HepG2 (cell line): ENCODE data around the gene GBE1. TPM values are rescaled to one million over a fixed set of nuclear protein-coding genes. Genes with fewer than 3 reads are reported as not detected.

Experiments
- ATAC-seq: fragments of 200-7000 bp; cut with Tn5 transposase; 3 replicates; pipeline ENCODE4 v1.9.1; 2020; ENCODE audit warnings: mild to moderate bottlenecking, moderate library complexity
- BruUV-seq: library from RNA; stranded (reverse); fragments of 400-500 nt; replicated peaks from 2 replicates; lab custom pipeline; 2021; lab: Mats Ljungman, UMichigan
- CTCF ChIA-PET: fragments of 300-600 bp; formaldehyde crosslinking; extraction: SDS; loops from one replicate; lab custom pipeline; 2021; ENCODE audit warnings: low total read pairs, inconsistent platforms, low intra/inter-chr PET ratio; lab: Yijun Ruan, JAX
- POLR2A ChIA-PET: fragments of 350-600 bp; sonication (Branson Sonifier 250); formaldehyde crosslinking; loops from one replicate; lab custom pipeline; 2020; ENCODE audit warnings: antibody characterized with exemption, inconsistent platforms; lab: Yijun Ruan, JAX
- DNase-seq: peaks from one replicate; pipeline ENCODE4 v3.0.0-alpha.2; 2015; ENCODE audit warnings: low spot score
- FAIRE-seq: peaks from 3 replicates; lab custom pipeline; 2011; peaks lifted over from hg19 to GRCh38; lab: Jason Lieb, UNC
- H2AFZ ChIP-seq: one replicate; pipeline ENCODE4 v1.6.1; 2011; ENCODE audit warnings: low read length, inconsistent platforms
- H3K27ac ChIP-seq: fragments of 300-600 bp; 3 replicates; pipeline ENCODE4 v1.8.0; 2011; ENCODE audit warnings: mixed run types, mild to moderate bottlenecking, mixed read lengths, low read length, inconsistent platforms; ENCODE audit not compliant: insufficient read depth; ENCODE audit errors: extremely low read length
- H3K27me3 ChIP-seq, 2 experiments: fragments of 200-600 bp in 1 of 2; 2 replicates in 1 of 2; 3 replicates in 1 of 2; pipeline versions ENCODE4 v1.6.0 to v1.8.0; 2011; ENCODE audit warnings: low read length in 2 of 2, mild to moderate bottlenecking in 2 of 2, moderate library complexity in 2 of 2, inconsistent platforms in 1 of 2; ENCODE audit not compliant: insufficient read depth in 2 of 2, control insufficient read depth in 1 of 2
- H3K36me3 ChIP-seq, 2 experiments: fragments of 200-600 bp in 1 of 2; replicated peaks in 1 of 2; 2 replicates in 1 of 2; 3 replicates in 1 of 2; pipeline versions ENCODE4 v1.5.1 to v1.8.0; 2011; ENCODE audit warnings: low read length in 2 of 2, inconsistent platforms in 1 of 2; ENCODE audit not compliant: insufficient read depth in 2 of 2, control insufficient read depth in 1 of 2
- H3K4me1 ChIP-seq: 2 replicates; pipeline ENCODE4 v1.5.1; 2012; ENCODE audit warnings: low read length, inconsistent platforms; ENCODE audit not compliant: insufficient read depth
- H3K4me2 ChIP-seq: 2 replicates; pipeline ENCODE4 v1.6.0; 2011; ENCODE audit warnings: low read depth, low read length, inconsistent platforms
- H3K4me3 ChIP-seq, 3 experiments: fragments of 200-600 bp in 1 of 3; sonication (generic), shearing (Covaris generic) in 1 of 3; replicated peaks in 1 of 3; 2 replicates each; pipeline ENCODE4 v1.5.1; 2011 to 2016; ENCODE audit warnings: low read length in 3 of 3, inconsistent platforms in 2 of 3, low read depth in 2 of 3, mild to moderate bottlenecking in 2 of 3, control low read depth in 1 of 3, mixed read lengths in 1 of 3; ENCODE audit not compliant: insufficient read depth in 1 of 3
- H3K79me2 ChIP-seq: one replicate; pipeline ENCODE4 v1.6.1; 2011; ENCODE audit warnings: low read length, inconsistent platforms; ENCODE audit not compliant: insufficient read depth
- H3K9ac ChIP-seq: 2 replicates; pipeline ENCODE4 v1.6.0; 2011; ENCODE audit warnings: mild to moderate bottlenecking, low read depth, low read length, inconsistent platforms; ENCODE audit not compliant: insufficient read depth
- H3K9me3 ChIP-seq: 2 replicates; pipeline ENCODE4 v1.5.1; 2012; ENCODE audit warnings: mild to moderate bottlenecking, low read length
- H4K20me1 ChIP-seq: 2 replicates; pipeline ENCODE4 v1.6.0; 2011; ENCODE audit warnings: inconsistent platforms, mild to moderate bottlenecking, low read length, moderate library complexity; ENCODE audit not compliant: insufficient read depth
- CREM ChIP-seq, 2 experiments: sonication (generic) in 1 of 2; formaldehyde crosslinking in 1 of 2; IDR thresholded peaks; 2 replicates each; pipeline versions ENCODE4 v1.4.0 to v1.6.1; 2016 to 2020; ENCODE audit warnings: antibody characterized with exemption in 1 of 2, mild to moderate bottlenecking in 1 of 2, missing genetic modification reagents in 1 of 2
- FOXJ3 ChIP-seq: sonication (generic); formaldehyde crosslinking; IDR thresholded peaks from 2 replicates; pipeline ENCODE4 v1.4.0; 2020; ENCODE audit warnings: missing genetic modification reagents, mild to moderate bottlenecking, borderline replicate concordance
- GLI4 ChIP-seq: sonication (generic); formaldehyde crosslinking; IDR thresholded peaks from 2 replicates; pipeline ENCODE4 v1.5.1; 2020; ENCODE audit warnings: missing genetic modification reagents, mild to moderate bottlenecking, moderate library complexity, borderline replicate concordance
- HMGXB3 ChIP-seq: sonication (generic); formaldehyde crosslinking; IDR thresholded peaks from 2 replicates; pipeline ENCODE4 v1.4.0; 2020; ENCODE audit warnings: missing genetic modification reagents, borderline replicate concordance
- IKZF1 ChIP-seq: fragments of 450-650 bp; IDR thresholded peaks from 2 replicates; pipeline ENCODE4 v1.7.1; 2016
- IRX3 ChIP-seq: sonication (generic); formaldehyde crosslinking; IDR thresholded peaks from 2 replicates; pipeline ENCODE4 v1.8.1; 2023; ENCODE audit warnings: mild to moderate bottlenecking, low read depth, missing genetic modification reagents, borderline replicate concordance
- ISL2 ChIP-seq: sonication (generic); formaldehyde crosslinking; IDR thresholded peaks from 2 replicates; pipeline ENCODE4 v1.5.0; 2020; ENCODE audit warnings: missing genetic modification reagents
- KDM5A ChIP-seq: fragments of 200-600 bp; sonication (generic); IDR thresholded peaks from 2 replicates; pipeline ENCODE4 v1.7.0; 2018; ENCODE audit warnings: antibody characterized with exemption, mild to moderate bottlenecking, low read length, borderline replicate concordance
- MED1 ChIP-seq: sonication (generic); formaldehyde crosslinking; IDR thresholded peaks from 2 replicates; pipeline ENCODE4 v1.4.0; 2020; ENCODE audit warnings: missing genetic modification reagents
- MYC ChIP-seq: sonication (generic); formaldehyde crosslinking; IDR thresholded peaks from 2 replicates; pipeline ENCODE4 v1.9.0; 2021; ENCODE audit warnings: missing genetic modification reagents, borderline replicate concordance
- PCBP2 ChIP-seq: fragments of 200-400 bp; formaldehyde crosslinking; optimal IDR thresholded peaks from 2 replicates; pipeline ENCODE3; 2018; ENCODE audit warnings: low read length, low read depth; ENCODE audit not compliant: poor library complexity, severe bottlenecking
- RFXANK ChIP-seq: IDR thresholded peaks from 2 replicates; pipeline ENCODE4 v1.6.1; 2016
- SALL1 ChIP-seq: sonication (generic); formaldehyde crosslinking; IDR thresholded peaks from 2 replicates; pipeline ENCODE4 v1.8.0; 2022; ENCODE audit warnings: mild to moderate bottlenecking, missing genetic modification reagents
- TBL1XR1 ChIP-seq: fragments of 150-350 bp; IDR thresholded peaks from 2 replicates; pipeline ENCODE4 v1.6.1; 2014; ENCODE audit warnings: borderline replicate concordance, low read length; ENCODE audit not compliant: partially characterized antibody
- ZNF343 ChIP-seq: sonication (generic); formaldehyde crosslinking; IDR thresholded peaks from 2 replicates; pipeline ENCODE4 v1.4.0; 2020; ENCODE audit warnings: mild to moderate bottlenecking, missing genetic modification reagents
- ZSCAN22 ChIP-seq: sonication (generic); formaldehyde crosslinking; IDR thresholded peaks from 2 replicates; pipeline ENCODE4 v1.4.0; 2020; ENCODE audit warnings: mild to moderate bottlenecking, missing genetic modification reagents
- WGBS: methylation state at CpG from one replicate; pipeline ENCODE4 v1.1.6; 2017; ENCODE audit warnings: low lambda C conversion rate; 5-methylcytosine and 5-hydroxymethylcytosine counted together
- in situ Hi-C: cut with HindIII; loops from 2 replicates; pipeline ENCODE4 v1.10.0; 2017; ENCODE audit warnings: low pct_unique_long_range_greater_than_20kb; ENCODE audit not compliant: extremely low pct_ligation_motif_present
- intact Hi-C: fragments of 100-400 bp; cut with micrococcal nuclease; formaldehyde crosslinking; loops from one replicate; pipeline ENCODE4 v1.10.0; 2022; ENCODE audit not compliant: unreplicated experiment
- polyA plus RNA-seq, 8 experiments: library from polyadenylated mRNA; depleted of rRNA in 3 of 8; stranded (reverse) in 7 of 8; unstranded in 1 of 8; fragments of >200 nt; fragmentation: Illumina TruSeq in 4 of 8; extraction: Trizol in 4 of 8; gene quantifications; 2 replicates each; pipeline versions ENCODE4 v1.2.1 to v1.2.3, GENCODE V29; 2011 to 2016; ENCODE audit warnings: low read depth in 4 of 8, missing spikeins in 1 of 8, mixed read lengths in 1 of 8; ENCODE audit not compliant: insufficient read depth in 1 of 8
- total RNA-seq, 5 experiments: library from RNA; depleted of rRNA; stranded (reverse); fragments of >200 nt; fragmentation: Illumina TruSeq; extraction: Trizol; gene quantifications; 2 replicates each; pipeline ENCODE4 v1.2.3, GENCODE V29; 2016; ENCODE audit warnings: low read depth in 1 of 5

Gene GBE1
- total and polyA plus RNA-seq, 2 of the 13 experiments (the other 11 are each of a cell fraction or from before 2014, with no cell fraction given): 22.9 to 36.1 TPM

DNA sequence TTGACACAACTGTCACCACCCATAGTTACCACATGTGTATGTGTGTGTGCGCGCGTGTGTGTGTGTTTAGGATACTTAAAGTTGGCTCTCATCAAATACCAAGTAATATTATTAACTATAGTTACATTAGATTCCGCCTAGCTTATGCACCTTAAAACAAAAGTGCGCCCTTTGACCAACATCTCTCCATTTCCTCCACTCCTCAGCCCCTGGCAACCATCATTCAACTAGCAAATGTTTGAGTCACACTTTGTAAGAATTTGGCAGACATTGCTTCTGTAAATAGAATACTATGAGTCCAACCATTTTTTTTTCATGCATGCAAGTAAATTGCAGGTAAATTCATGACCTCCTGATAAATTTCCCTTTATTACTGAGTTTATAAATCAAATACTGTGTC, 169.3 kb downstream of the GBE1 start (continued):
- TF ChIP-seq MYC (CRISPR knock-in tag) (no peak), ZNF343 (CRISPR knock-in tag) (no peak), ZSCAN22 (CRISPR knock-in tag) (no peak), TBL1XR1 (no peak)
- TF ChIP-seq, all 625 proteins: peak for 0

GRCh38 chr3:81585937-81586336, 175.5 kb downstream of the GBE1 start:
- POLR2A ChIA-PET: no interaction called here

DNA sequence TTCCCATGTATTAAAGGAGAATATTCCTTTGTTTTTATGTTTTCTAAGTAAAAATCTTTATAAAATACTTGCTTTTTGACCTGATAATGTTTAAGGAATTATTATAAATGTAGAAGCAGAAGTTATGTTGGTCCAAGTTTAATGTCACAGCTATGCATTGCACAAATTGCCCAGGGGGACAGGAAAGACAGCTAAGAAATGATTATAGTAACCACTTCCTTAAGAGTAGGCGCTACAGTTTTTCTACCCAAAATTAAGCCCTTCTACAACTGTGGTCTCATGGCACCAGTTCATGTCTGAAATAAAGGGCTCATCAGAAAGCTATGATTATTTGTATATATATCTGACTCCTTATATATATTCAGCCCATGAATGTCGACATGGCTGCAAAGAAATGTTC, 176.4 kb downstream of the GBE1 start:
- TF ChIP-seq HMGXB3 (CRISPR knock-in tag) (no peak), IRX3 (CRISPR knock-in tag) (no peak), GLI4 (CRISPR knock-in tag) (no peak), MED1 (no peak)
- TF ChIP-seq, all 625 proteins: peak for 0
- FAIRE-seq (no peak), DNase-seq (no peak), ATAC-seq (no peak)
- no peaks in the 10 kb centered on the region for H3K9me3 ChIP-seq
- 0 out of 5 replicates have a peak, but pooled peaks cover 0 to 4% of the 10 kb centered on the region in 2 experiments for H3K36me3 ChIP-seq
- no peaks in the 10 kb centered on the region for H3K4me1 ChIP-seq
- ChIA-PET POLR2A (no interaction called here), CTCF (no interaction called here)
- in situ Hi-C loops: no loop called here
- H3K27me3 ChIP-seq: no peaks in the 10 kb centered on the region
- BruUV-seq: no TSS peak
- no peaks in the 10 kb centered on the region for H4K20me1 ChIP-seq
- no peak overlapping the region for H2AFZ ChIP-seq
- no peak overlapping the region for H3K4me3 ChIP-seq
- H3K27ac ChIP-seq: no peak overlapping the region
- 93% methylated on average over 2 of the region's 2 CpGs for WGBS
- H3K9ac ChIP-seq: no peak overlapping the region
- intact Hi-C loops: loop anchor here (10.0 kb wide), 1 partner anchor 550 kb away; no protein-coding TSS in a partner anchor
- H3K4me2 ChIP-seq: no peak overlapping the region
- H3K79me2 ChIP-seq: no peaks in the 10 kb centered on the region

More at GRCh38 chr3:81585937-81586336, 175.5 kb downstream of the GBE1 start:
- FAIRE-seq: no peak
- Histone ChIP-seq H3K27me3 (no peaks in the 10 kb centered on the region), H3K4me2 (no peak overlapping the region), H3K9ac (no peak overlapping the region), H3K27ac (no peak overlapping the region), H3K36me3 (peaks cover 0 to 2% of the 10 kb centered on the region in 2 experiments; a peak in 1 of 5 replicates), H3K9me3 (no peaks in the 10 kb centered on the region), H4K20me1 (no peaks in the 10 kb centered on the region), H3K79me2 (no peaks in the 10 kb centered on the region), H3K4me3 (no peak overlapping the region), H2AFZ (no peak overlapping the region), H3K4me1 (no peaks in the 10 kb centered on the region)
- WGBS: 96% methylated on average over 5 of the region's 5 CpGs
- CTCF ChIA-PET: no interaction called here
- intact Hi-C loops: loop anchor here (10.0 kb wide), 1 partner anchor 549 kb away; no protein-coding TSS in a partner anchor
- DNase-seq: no peak
- no TSS peak for BruUV-seq
- no peak for ATAC-seq
- in situ Hi-C loops: no loop called here
- no peak for TF ChIP-seq PCBP2
- no peak for TF ChIP-seq IKZF1
- no peak for TF ChIP-seq CREM (IDR thresholded peaks at IDR 0.05)
- no peak for TF ChIP-seq CREM (CRISPR knock-in tag; IDR thresholded peaks at IDR 0.05)
- TF ChIP-seq ISL2 (CRISPR knock-in tag): no peak
- TF ChIP-seq RFXANK (CRISPR knock-in tag): no peak
- TF ChIP-seq KDM5A: no peak
- no peak for TF ChIP-seq FOXJ3 (CRISPR knock-in tag)
- TF ChIP-seq SALL1 (CRISPR knock-in tag): no peak
